Liver (tissue), 3 donors: Measurements from ENCODE around the gene FES.

Experiments used
- TAF1 ChIP-seq: conservative IDR thresholded peaks from 2 replicates; pipeline ENCODE4 v1.6.1; 2016; ENCODE audit warnings: antibody characterized with exemption, mild to moderate bottlenecking
- TF ChIP-seq, protein P1 (sequence below): fragments of 150-350 bp; IDR thresholded peaks from 2 replicates; pipeline ENCODE4 v1.5.1; 2017; ENCODE audit warnings: improper control_type of control experiment, low read depth, low read length; ENCODE audit not compliant: missing input control
- donor health status: healthy.
- donor health status: healthy.

DNA sequence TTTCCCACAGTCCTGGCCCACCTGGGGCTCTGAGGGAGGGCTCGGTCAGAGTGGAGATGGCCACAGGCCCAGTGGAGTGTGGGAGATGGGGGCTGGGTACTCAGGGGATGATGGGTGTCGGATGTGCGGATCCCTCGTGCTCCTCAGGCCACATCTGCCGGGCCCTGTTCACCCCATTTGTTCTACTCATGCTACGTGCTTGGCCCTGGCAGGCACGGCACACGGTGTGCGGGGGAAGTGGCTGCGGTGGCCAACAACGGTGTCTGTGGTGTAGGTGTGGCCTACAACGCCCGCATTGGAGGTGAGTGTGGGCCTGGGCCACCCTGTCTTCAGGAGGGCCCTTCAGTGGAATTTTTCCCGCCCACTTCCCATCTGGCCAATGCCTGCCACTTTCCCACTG, 7.0 kb upstream of the FES start:
- TF ChIP-seq, protein P1, sequence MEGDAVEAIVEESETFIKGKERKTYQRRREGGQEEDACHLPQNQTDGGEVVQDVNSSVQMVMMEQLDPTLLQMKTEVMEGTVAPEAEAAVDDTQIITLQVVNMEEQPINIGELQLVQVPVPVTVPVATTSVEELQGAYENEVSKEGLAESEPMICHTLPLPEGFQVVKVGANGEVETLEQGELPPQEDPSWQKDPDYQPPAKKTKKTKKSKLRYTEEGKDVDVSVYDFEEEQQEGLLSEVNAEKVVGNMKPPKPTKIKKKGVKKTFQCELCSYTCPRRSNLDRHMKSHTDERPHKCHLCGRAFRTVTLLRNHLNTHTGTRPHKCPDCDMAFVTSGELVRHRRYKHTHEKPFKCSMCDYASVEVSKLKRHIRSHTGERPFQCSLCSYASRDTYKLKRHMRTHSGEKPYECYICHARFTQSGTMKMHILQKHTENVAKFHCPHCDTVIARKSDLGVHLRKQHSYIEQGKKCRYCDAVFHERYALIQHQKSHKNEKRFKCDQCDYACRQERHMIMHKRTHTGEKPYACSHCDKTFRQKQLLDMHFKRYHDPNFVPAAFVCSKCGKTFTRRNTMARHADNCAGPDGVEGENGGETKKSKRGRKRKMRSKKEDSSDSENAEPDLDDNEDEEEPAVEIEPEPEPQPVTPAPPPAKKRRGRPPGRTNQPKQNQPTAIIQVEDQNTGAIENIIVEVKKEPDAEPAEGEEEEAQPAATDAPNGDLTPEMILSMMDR, result no peak
- TF ChIP-seq TAF1, result no peak
